Gastroesophageal sphincter (tissue), 3 donors: ENCODE results near the gene LUC7L2.

Experiments used
- CTCF ChIP-seq, 4 experiments: fragments of 200-600 bp in 2 of 4; fragments of 450-650 bp in 2 of 4; sonication (generic) in 1 of 4; IDR thresholded peaks; one replicate each; pipeline ENCODE4 v1.5.1; 2017 to 2019; ENCODE audit warnings: antibody characterized with exemption in 4 of 4, mild to moderate bottlenecking in 2 of 4, moderate library complexity in 2 of 4
- POLR2A ChIP-seq, 2 donors: fragments of 450-650 bp; IDR thresholded peaks; one replicate each; pipeline ENCODE4 v1.6.1; 2017; ENCODE audit warnings: antibody characterized with exemption in 2 of 2, mild to moderate bottlenecking in 2 of 2, moderate library complexity in 1 of 2

GRCh38 chr7:139389774-139390173, 30.1 kb downstream of the LUC7L2 start:
- TF ChIP-seq CTCF (IDR thresholded peaks at IDR 0.05) (no peak), POLR2A (IDR thresholded peaks at IDR 0.05) (no peak)
